HepG2 (cell line): Measurements from ENCODE around the gene PAM16. TPM values are rescaled to one million over a fixed set of nuclear protein-coding genes. Genes with fewer than 3 reads are reported as not detected.

Experiments
- ATAC-seq: fragments of 200-7000 bp; cut with Tn5 transposase; 3 replicates; pipeline ENCODE4 v1.9.1; 2020; ENCODE audit warnings: mild to moderate bottlenecking, moderate library complexity
- BruUV-seq: library from RNA; stranded (reverse); fragments of 400-500 nt; replicated peaks from 2 replicates; lab custom pipeline; 2021; lab: Mats Ljungman, UMichigan
- CTCF ChIA-PET: fragments of 300-600 bp; formaldehyde crosslinking; extraction: SDS; loops from one replicate; lab custom pipeline; 2021; ENCODE audit warnings: low total read pairs, inconsistent platforms, low intra/inter-chr PET ratio; lab: Yijun Ruan, JAX
- POLR2A ChIA-PET: fragments of 350-600 bp; sonication (Branson Sonifier 250); formaldehyde crosslinking; loops from one replicate; lab custom pipeline; 2020; ENCODE audit warnings: antibody characterized with exemption, inconsistent platforms; lab: Yijun Ruan, JAX
- DNase-seq: peaks from one replicate; pipeline ENCODE4 v3.0.0-alpha.2; 2015; ENCODE audit warnings: low spot score
- FAIRE-seq: peaks from 3 replicates; lab custom pipeline; 2011; peaks lifted over from hg19 to GRCh38; lab: Jason Lieb, UNC
- H2AFZ ChIP-seq: one replicate; pipeline ENCODE4 v1.6.1; 2011; ENCODE audit warnings: low read length, inconsistent platforms
- H3K27ac ChIP-seq: fragments of 300-600 bp; 3 replicates; pipeline ENCODE4 v1.8.0; 2011; ENCODE audit warnings: mixed run types, mild to moderate bottlenecking, mixed read lengths, low read length, inconsistent platforms; ENCODE audit not compliant: insufficient read depth; ENCODE audit errors: extremely low read length
- H3K27me3 ChIP-seq, 2 experiments: fragments of 200-600 bp in 1 of 2; 2 replicates in 1 of 2; 3 replicates in 1 of 2; pipeline versions ENCODE4 v1.6.0 to v1.8.0; 2011; ENCODE audit warnings: low read length in 2 of 2, mild to moderate bottlenecking in 2 of 2, moderate library complexity in 2 of 2, inconsistent platforms in 1 of 2; ENCODE audit not compliant: insufficient read depth in 2 of 2, control insufficient read depth in 1 of 2
- H3K36me3 ChIP-seq, 2 experiments: fragments of 200-600 bp in 1 of 2; replicated peaks in 1 of 2; 2 replicates in 1 of 2; 3 replicates in 1 of 2; pipeline versions ENCODE4 v1.5.1 to v1.8.0; 2011; ENCODE audit warnings: low read length in 2 of 2, inconsistent platforms in 1 of 2; ENCODE audit not compliant: insufficient read depth in 2 of 2, control insufficient read depth in 1 of 2
- H3K4me1 ChIP-seq: 2 replicates; pipeline ENCODE4 v1.5.1; 2012; ENCODE audit warnings: low read length, inconsistent platforms; ENCODE audit not compliant: insufficient read depth
- H3K4me2 ChIP-seq: 2 replicates; pipeline ENCODE4 v1.6.0; 2011; ENCODE audit warnings: low read depth, low read length, inconsistent platforms
- H3K4me3 ChIP-seq, 3 experiments: fragments of 200-600 bp in 1 of 3; sonication (generic), shearing (Covaris generic) in 1 of 3; replicated peaks in 1 of 3; 2 replicates each; pipeline ENCODE4 v1.5.1; 2011 to 2016; ENCODE audit warnings: low read length in 3 of 3, inconsistent platforms in 2 of 3, low read depth in 2 of 3, mild to moderate bottlenecking in 2 of 3, control low read depth in 1 of 3, mixed read lengths in 1 of 3; ENCODE audit not compliant: insufficient read depth in 1 of 3
- H3K79me2 ChIP-seq: one replicate; pipeline ENCODE4 v1.6.1; 2011; ENCODE audit warnings: low read length, inconsistent platforms; ENCODE audit not compliant: insufficient read depth
- H3K9ac ChIP-seq: 2 replicates; pipeline ENCODE4 v1.6.0; 2011; ENCODE audit warnings: mild to moderate bottlenecking, low read depth, low read length, inconsistent platforms; ENCODE audit not compliant: insufficient read depth
- H3K9me3 ChIP-seq: 2 replicates; pipeline ENCODE4 v1.5.1; 2012; ENCODE audit warnings: mild to moderate bottlenecking, low read length
- H4K20me1 ChIP-seq: 2 replicates; pipeline ENCODE4 v1.6.0; 2011; ENCODE audit warnings: inconsistent platforms, mild to moderate bottlenecking, low read length, moderate library complexity; ENCODE audit not compliant: insufficient read depth
- TEF ChIP-seq: sonication (generic); formaldehyde crosslinking; IDR thresholded peaks from 2 replicates; pipeline ENCODE4 v1.5.0; 2020; ENCODE audit warnings: missing genetic modification reagents
- ZNF230 ChIP-seq: sonication (generic); formaldehyde crosslinking; IDR thresholded peaks from 2 replicates; pipeline ENCODE4 v1.4.0; 2020; ENCODE audit warnings: mild to moderate bottlenecking, missing genetic modification reagents
- ZNF460 ChIP-seq: sonication (generic); formaldehyde crosslinking; IDR thresholded peaks from 2 replicates; pipeline ENCODE4 v1.5.1; 2020; ENCODE audit warnings: missing genetic modification reagents, mild to moderate bottlenecking, borderline replicate concordance
- ZNF543 ChIP-seq: sonication (generic); formaldehyde crosslinking; IDR thresholded peaks from 2 replicates; pipeline ENCODE4 v1.4.0; 2020; ENCODE audit warnings: mild to moderate bottlenecking, missing genetic modification reagents
- ZNF607 ChIP-seq: sonication (generic); formaldehyde crosslinking; IDR thresholded peaks from 2 replicates; pipeline ENCODE4 v1.5.1; 2020; ENCODE audit warnings: missing genetic modification reagents, mild to moderate bottlenecking, borderline replicate concordance
- WGBS: methylation state at CpG from one replicate; pipeline ENCODE4 v1.1.6; 2017; ENCODE audit warnings: low lambda C conversion rate; 5-methylcytosine and 5-hydroxymethylcytosine counted together
- in situ Hi-C: cut with HindIII; loops from 2 replicates; pipeline ENCODE4 v1.10.0; 2017; ENCODE audit warnings: low pct_unique_long_range_greater_than_20kb; ENCODE audit not compliant: extremely low pct_ligation_motif_present
- intact Hi-C: fragments of 100-400 bp; cut with micrococcal nuclease; formaldehyde crosslinking; loops from one replicate; pipeline ENCODE4 v1.10.0; 2022; ENCODE audit not compliant: unreplicated experiment
- polyA plus RNA-seq, 8 experiments: library from polyadenylated mRNA; depleted of rRNA in 3 of 8; stranded (reverse) in 7 of 8; unstranded in 1 of 8; fragments of >200 nt; fragmentation: Illumina TruSeq in 4 of 8; extraction: Trizol in 4 of 8; gene quantifications; 2 replicates each; pipeline versions ENCODE4 v1.2.1 to v1.2.3, GENCODE V29; 2011 to 2016; ENCODE audit warnings: low read depth in 4 of 8, missing spikeins in 1 of 8, mixed read lengths in 1 of 8; ENCODE audit not compliant: insufficient read depth in 1 of 8
- total RNA-seq, 5 experiments: library from RNA; depleted of rRNA; stranded (reverse); fragments of >200 nt; fragmentation: Illumina TruSeq; extraction: Trizol; gene quantifications; 2 replicates each; pipeline ENCODE4 v1.2.3, GENCODE V29; 2016; ENCODE audit warnings: low read depth in 1 of 5
- TF ChIP-seq, protein P1 (sequence below): sonication (generic); formaldehyde crosslinking; IDR thresholded peaks from 2 replicates; pipeline ENCODE4 v1.5.0; 2020; ENCODE audit warnings: missing genetic modification reagents

Gene PAM16
- total and polyA plus RNA-seq, 2 of the 13 experiments (the other 11 are each of a cell fraction or from before 2014, with no cell fraction given) = 51.5 to 51.8 TPM

DNA sequence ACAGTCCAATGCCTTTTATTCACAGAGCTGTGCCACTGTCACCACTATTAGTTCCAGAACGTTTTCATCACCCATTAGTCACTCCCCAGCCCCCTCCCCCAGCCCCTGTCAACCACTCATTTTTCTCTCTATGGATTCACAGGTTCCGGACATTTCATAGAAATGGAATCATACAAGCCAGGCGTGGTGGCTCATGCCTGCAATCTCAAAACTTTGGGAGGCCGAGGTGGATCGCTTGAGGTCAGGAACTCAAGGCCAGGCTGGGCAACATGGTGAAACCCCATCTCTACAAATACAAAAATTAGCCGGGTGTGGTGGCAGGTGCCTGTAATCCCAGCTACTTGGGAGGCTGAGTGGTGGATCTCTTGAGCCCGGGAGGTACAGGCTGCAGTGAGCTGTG, 759 bp upstream of the PAM16 start:
- in situ Hi-C loops (loop anchor here (5.0 kb wide), 1 partner anchor 35 kb away; no protein-coding TSS in a partner anchor), intact Hi-C loops (no loop called here)
- Histone ChIP-seq H3K9me3 (no peaks in the 10 kb centered on the region), H3K36me3 (no peaks in the 10 kb centered on the region), H3K9ac (no peak overlapping the region), H3K79me2 (peaks cover 34% of the 10 kb centered on the region), H3K4me1 (peaks cover 58% of the 10 kb centered on the region), H3K27ac (peak overlapping the region; percentile 40), H3K4me3 (peak overlapping the region in 2 of 3 experiments; percentile 22 to 36; a peak in 1 of 6 replicates), H4K20me1 (peaks cover 12% of the 10 kb centered on the region), H2AFZ (peak overlapping the region; percentile 29), H3K27me3 (no peaks in the 10 kb centered on the region; a peak in 2 of 5 replicates), H3K4me2 (peak overlapping the region; percentile 79)
- ATAC-seq = peak; percentile 8
- TF ChIP-seq ZNF543 (0 out of 2 replicates have a peak, but pooled peaks have one; percentile 14), ZNF607 (CRISPR knock-in tag) (peak; percentile 3; the same call in 1 of the 2 replicates), ZNF230 (CRISPR knock-in tag) (no peak), ZNF460 (CRISPR knock-in tag) (peak; percentile 74; the same call in 1 of the 2 replicates), TEF (CRISPR knock-in tag) (no peak)
- TF ChIP-seq, protein P1, sequence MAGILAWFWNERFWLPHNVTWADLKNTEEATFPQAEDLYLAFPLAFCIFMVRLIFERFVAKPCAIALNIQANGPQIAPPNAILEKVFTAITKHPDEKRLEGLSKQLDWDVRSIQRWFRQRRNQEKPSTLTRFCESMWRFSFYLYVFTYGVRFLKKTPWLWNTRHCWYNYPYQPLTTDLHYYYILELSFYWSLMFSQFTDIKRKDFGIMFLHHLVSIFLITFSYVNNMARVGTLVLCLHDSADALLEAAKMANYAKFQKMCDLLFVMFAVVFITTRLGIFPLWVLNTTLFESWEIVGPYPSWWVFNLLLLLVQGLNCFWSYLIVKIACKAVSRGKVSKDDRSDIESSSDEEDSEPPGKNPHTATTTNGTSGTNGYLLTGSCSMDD (CRISPR knock-in tag) = no peak
- peak; percentile 46 for DNase-seq
- no TSS peak for BruUV-seq
- FAIRE-seq = no peak
- ChIA-PET CTCF (no interaction called here), POLR2A (interaction anchor here (0.8 to 4.4 kb wide), 13 partner anchors 9 to 265 kb away, joined by 3 to 36 read pairs (median 4); partner anchors contain the start of genes TFAP4 and VASN)
- WGBS = 20% methylated on average over 7 of the region's 7 CpGs
